ENCODE data around the gene RAPGEFL1.

The RAPGEFL1 gene

DNA sequence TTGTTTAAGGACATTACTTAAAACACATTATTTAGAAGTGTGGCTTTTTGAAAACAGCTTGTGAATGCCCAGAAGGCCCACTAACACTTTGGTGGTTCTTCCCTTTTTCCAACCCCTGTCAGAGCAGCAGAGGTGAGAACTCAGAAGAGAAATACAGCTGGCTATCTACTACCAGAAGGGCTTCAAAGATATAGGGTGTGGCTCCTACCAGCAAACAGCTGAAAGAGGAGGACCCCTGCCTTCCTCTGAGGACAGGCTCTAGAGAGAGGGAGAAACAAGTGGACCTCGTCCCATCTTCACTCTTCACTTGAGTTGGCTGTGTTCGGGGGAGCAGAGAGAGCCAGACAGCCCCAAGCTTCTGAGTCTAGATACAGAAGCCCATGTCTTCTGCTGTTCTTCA is 6.9 kb upstream of the RAPGEFL1 start:
- Histone ChIP-seq H3K4me3 (IDR thresholded peaks at IDR 0.05; ENCODE audit: insufficient read depth, low read depth, low read length) (no peak overlapping the region), H3K4me1 (ENCODE audit: low read depth, poor library complexity, severe bottlenecking) (peaks cover 7% of the 10 kb centered on the region), H2AFZ (ENCODE audit: low read depth) (no peak overlapping the region), H3K9ac (no peak overlapping the region), H3K27me3 (ENCODE audit: insufficient read depth, low read depth) (no peaks in the 10 kb centered on the region), H3K36me3 (ENCODE audit: insufficient read depth) (peaks cover 19% of the 10 kb centered on the region; the same call in 1 of the 2 replicates), H3K27ac (no peak overlapping the region), H4K20me1 (ENCODE audit: insufficient read depth) (no peaks in the 10 kb centered on the region), H3K4me2 (no peak overlapping the region), H3K79me2 (ENCODE audit: insufficient read depth, low read depth) (no peaks in the 10 kb centered on the region; the same call in 1 of the 2 replicates)
- TF ChIP-seq, protein P1, sequence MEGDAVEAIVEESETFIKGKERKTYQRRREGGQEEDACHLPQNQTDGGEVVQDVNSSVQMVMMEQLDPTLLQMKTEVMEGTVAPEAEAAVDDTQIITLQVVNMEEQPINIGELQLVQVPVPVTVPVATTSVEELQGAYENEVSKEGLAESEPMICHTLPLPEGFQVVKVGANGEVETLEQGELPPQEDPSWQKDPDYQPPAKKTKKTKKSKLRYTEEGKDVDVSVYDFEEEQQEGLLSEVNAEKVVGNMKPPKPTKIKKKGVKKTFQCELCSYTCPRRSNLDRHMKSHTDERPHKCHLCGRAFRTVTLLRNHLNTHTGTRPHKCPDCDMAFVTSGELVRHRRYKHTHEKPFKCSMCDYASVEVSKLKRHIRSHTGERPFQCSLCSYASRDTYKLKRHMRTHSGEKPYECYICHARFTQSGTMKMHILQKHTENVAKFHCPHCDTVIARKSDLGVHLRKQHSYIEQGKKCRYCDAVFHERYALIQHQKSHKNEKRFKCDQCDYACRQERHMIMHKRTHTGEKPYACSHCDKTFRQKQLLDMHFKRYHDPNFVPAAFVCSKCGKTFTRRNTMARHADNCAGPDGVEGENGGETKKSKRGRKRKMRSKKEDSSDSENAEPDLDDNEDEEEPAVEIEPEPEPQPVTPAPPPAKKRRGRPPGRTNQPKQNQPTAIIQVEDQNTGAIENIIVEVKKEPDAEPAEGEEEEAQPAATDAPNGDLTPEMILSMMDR (conservative IDR thresholded peaks at IDR 0.05; ENCODE audit: low read depth, low read length): no peak

DNA sequence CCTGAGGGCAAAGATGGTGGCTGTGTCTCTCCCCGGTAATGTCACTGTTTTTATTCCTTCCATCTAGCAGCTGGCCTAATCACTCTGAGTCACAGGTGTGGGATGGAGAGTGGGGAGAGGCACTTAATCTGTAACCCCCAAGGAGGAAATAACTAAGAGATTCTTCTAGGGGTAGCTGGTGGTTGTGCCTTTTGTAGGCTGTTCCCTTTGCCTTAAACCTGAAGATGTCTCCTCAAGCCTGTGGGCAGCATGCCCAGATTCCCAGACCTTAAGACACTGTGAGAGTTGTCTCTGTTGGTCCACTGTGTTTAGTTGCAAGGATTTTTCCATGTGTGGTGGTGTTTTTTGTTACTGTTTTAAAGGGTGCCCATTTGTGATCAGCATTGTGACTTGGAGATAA is 5.5 kb upstream of the RAPGEFL1 start:
- H3K79me2 ChIP-seq (ENCODE audit: insufficient read depth, low read depth): no peaks in the 10 kb centered on the region; the same call in 1 of the 2 replicates
- H3K4me3 ChIP-seq (IDR thresholded peaks at IDR 0.05; ENCODE audit: insufficient read depth, low read depth, low read length): no peak overlapping the region
- no peak overlapping the region for H3K9ac ChIP-seq
- peaks cover 14% of the 10 kb centered on the region; the same call in 1 of the 2 replicates for H3K36me3 ChIP-seq (ENCODE audit: insufficient read depth)
- no peaks in the 10 kb centered on the region for H4K20me1 ChIP-seq (ENCODE audit: insufficient read depth)
- H3K4me2 ChIP-seq: no peak overlapping the region
- H3K27me3 ChIP-seq (ENCODE audit: insufficient read depth, low read depth): no peaks in the 10 kb centered on the region
- H3K4me1 ChIP-seq (ENCODE audit: low read depth, poor library complexity, severe bottlenecking): peaks cover 9% of the 10 kb centered on the region
- H2AFZ ChIP-seq (ENCODE audit: low read depth): no peak overlapping the region
- H3K27ac ChIP-seq: no peak overlapping the region
- TF ChIP-seq, protein P1 (conservative IDR thresholded peaks at IDR 0.05; ENCODE audit: low read depth, low read length): no peak

- Histone ChIP-seq H3K4me1 (ENCODE audit: low read depth, poor library complexity, severe bottlenecking) (peaks cover 15% of the 10 kb centered on the region), H3K36me3 (ENCODE audit: insufficient read depth) (peaks cover 10% of the 10 kb centered on the region; the same call in 1 of the 2 replicates), H3K4me3 (IDR thresholded peaks at IDR 0.05; ENCODE audit: insufficient read depth, low read depth, low read length) (no peak overlapping the region), H2AFZ (ENCODE audit: low read depth) (no peak overlapping the region), H3K79me2 (ENCODE audit: insufficient read depth, low read depth) (no peaks in the 10 kb centered on the region; the same call in 1 of the 2 replicates), H3K27me3 (ENCODE audit: insufficient read depth, low read depth) (no peaks in the 10 kb centered on the region), H3K4me2 (no peak overlapping the region), H3K27ac (no peak overlapping the region), H4K20me1 (ENCODE audit: insufficient read depth) (no peaks in the 10 kb centered on the region), H3K9ac (no peak overlapping the region)
- TF ChIP-seq, protein P1 (conservative IDR thresholded peaks at IDR 0.05; ENCODE audit: low read depth, low read length): no peak
Observed at GRCh38 chr17:40173091-40173777, 4.0 kb upstream of the RAPGEFL1 start.

DNA sequence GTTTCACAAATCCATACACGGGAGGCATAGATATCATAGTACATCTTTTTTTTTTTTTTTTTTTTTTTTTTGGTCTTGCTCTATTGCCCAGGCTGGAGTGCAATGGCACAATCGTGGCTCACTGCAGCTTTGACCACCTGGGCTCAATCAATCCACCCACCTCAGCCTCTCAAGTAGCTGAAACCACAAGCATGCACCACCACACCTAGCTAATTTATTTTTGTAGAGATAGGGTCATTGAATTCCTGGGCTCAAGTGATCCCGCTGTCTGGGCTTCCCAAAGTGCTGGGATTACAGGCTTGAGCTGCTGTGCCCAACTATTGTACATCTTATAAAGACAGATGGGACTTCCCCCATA is 3.5 kb upstream of the RAPGEFL1 start:
- H3K4me1 ChIP-seq (ENCODE audit: low read depth, poor library complexity, severe bottlenecking): peaks cover 12% of the 10 kb centered on the region
- H3K27ac ChIP-seq: no peak overlapping the region
- no peak overlapping the region for H2AFZ ChIP-seq (ENCODE audit: low read depth)
- TF ChIP-seq, protein P1 (conservative IDR thresholded peaks at IDR 0.05; ENCODE audit: low read depth, low read length): no peak
- H3K9ac ChIP-seq: no peak overlapping the region
- no peaks in the 10 kb centered on the region for H4K20me1 ChIP-seq (ENCODE audit: insufficient read depth)
- peaks cover 6% of the 10 kb centered on the region; the same call in 1 of the 2 replicates for H3K36me3 ChIP-seq (ENCODE audit: insufficient read depth)
- H3K27me3 ChIP-seq (ENCODE audit: insufficient read depth, low read depth): no peaks in the 10 kb centered on the region
- no peak overlapping the region for H3K4me2 ChIP-seq
- no peak overlapping the region for H3K4me3 ChIP-seq (IDR thresholded peaks at IDR 0.05; ENCODE audit: insufficient read depth, low read depth, low read length)
- H3K79me2 ChIP-seq (ENCODE audit: insufficient read depth, low read depth): no peaks in the 10 kb centered on the region; the same call in 1 of the 2 replicates
